ENCODE measurements around the gene GRM8.
"Not testable (repeated sequence)": the region's sequence is repeated elsewhere in the genome, so short reads cannot be mapped to it uniquely, and the experiment has no call there.

Gene GRM8

GRCh38 chr7:126905255-126905654 is 347.5 kb downstream of the GRM8 start:
- not testable (repeated sequence) for DNase-seq

- DNase-seq: not testable (repeated sequence)
Observed at GRCh38 chr7:126901041-126901765, 351.5 kb downstream of the GRM8 start.

- not testable (repeated sequence) for DNase-seq
Observed at GRCh38 chr7:126887980-126888379, 364.8 kb downstream of the GRM8 start.

- not testable (repeated sequence) for DNase-seq
Observed at GRCh38 chr7:126887560-126887959, 365.2 kb downstream of the GRM8 start.

- DNase-seq: not testable (repeated sequence)
Observed at GRCh38 chr7:126882730-126883129, 370.0 kb downstream of the GRM8 start.

- not testable (repeated sequence) for DNase-seq
Observed at GRCh38 chr7:126881908-126882307, 370.8 kb downstream of the GRM8 start.

GRCh38 chr7:126881315-126881714 is 371.4 kb downstream of the GRM8 start:
- DNase-seq: no peak

GRCh38 chr7:126876536-126876935 is 376.2 kb downstream of the GRM8 start:
- DNase-seq: not testable (repeated sequence)

GRCh38 chr7:126856691-126857291 is 395.9 kb downstream of the GRM8 start:
- DNase-seq: no peak

- DNase-seq: no peak
Observed at GRCh38 chr7:126845331-126845730, 407.4 kb downstream of the GRM8 start.

- no peak for DNase-seq
Observed at GRCh38 chr7:126843883-126844282, 408.9 kb downstream of the GRM8 start.

- DNase-seq: no peak
Observed at GRCh38 chr7:126843336-126843735, 409.4 kb downstream of the GRM8 start.

- DNase-seq: no peak
Observed at GRCh38 chr7:126842451-126842850, 410.3 kb downstream of the GRM8 start.

GRCh38 chr7:126840869-126841268 is 411.9 kb downstream of the GRM8 start:
- DNase-seq: no peak

- DNase-seq: no peak
Observed at GRCh38 chr7:126839624-126840023, 413.1 kb downstream of the GRM8 start.

GRCh38 chr7:126838194-126838593 is 414.5 kb downstream of the GRM8 start:
- no peak for DNase-seq

GRCh38 chr7:126831241-126831640 is 421.5 kb downstream of the GRM8 start:
- DNase-seq: not testable (repeated sequence)

- no peak for DNase-seq
Observed at GRCh38 chr7:126820925-126821324, 431.8 kb downstream of the GRM8 start.

GRCh38 chr7:126819197-126819484 is 433.6 kb downstream of the GRM8 start:
- DNase-seq: no peak

GRCh38 chr7:126818393-126819196 is 434.1 kb downstream of the GRM8 start:
- no peak for DNase-seq

GRCh38 chr7:126809188-126809587 is 443.6 kb downstream of the GRM8 start:
- DNase-seq: no peak

- no peak for DNase-seq
Observed at GRCh38 chr7:126806614-126807013, 446.1 kb downstream of the GRM8 start.

- no peak for DNase-seq
Observed at GRCh38 chr7:126805351-126805750, 447.4 kb downstream of the GRM8 start.

- DNase-seq: no peak
Observed at GRCh38 chr7:126804604-126805003, 448.1 kb downstream of the GRM8 start.

Measured in effector CD8-positive, alpha-beta T cell (primary cell).